ENCODE results near the gene OMA1. TPM values are rescaled to one million over a fixed set of nuclear protein-coding genes. Genes with fewer than 3 reads are reported as not detected.
"Not testable (repeated sequence)": the region's sequence is repeated elsewhere in the genome, so short reads cannot be mapped to it uniquely, and the experiment has no call there.

The OMA1 gene
- polyA plus RNA-seq, 10 donors, result 13.0 to 23.2 (median 16.6) TPM

DNA sequence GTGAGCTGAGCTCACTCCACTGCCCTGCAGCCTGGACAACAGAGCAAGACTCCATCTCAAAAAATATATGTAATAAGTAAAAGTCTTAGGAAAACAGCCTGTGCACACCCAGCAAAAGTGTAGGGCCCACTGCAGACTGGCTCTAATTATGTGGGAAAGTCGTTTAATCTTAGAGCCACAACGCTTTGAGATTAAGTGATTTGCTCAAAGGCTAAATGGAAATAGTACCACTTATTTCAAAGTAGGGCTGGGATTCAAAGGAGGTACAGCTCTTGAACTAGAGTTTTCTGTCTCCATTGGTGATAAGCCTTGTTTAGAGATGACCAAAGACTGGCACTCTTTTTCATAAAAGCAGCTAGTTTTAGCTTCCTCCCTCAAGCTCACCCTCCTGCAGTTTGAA lies 28.3 kb upstream of the OMA1 start:
- no peak for DNase-seq

DNA sequence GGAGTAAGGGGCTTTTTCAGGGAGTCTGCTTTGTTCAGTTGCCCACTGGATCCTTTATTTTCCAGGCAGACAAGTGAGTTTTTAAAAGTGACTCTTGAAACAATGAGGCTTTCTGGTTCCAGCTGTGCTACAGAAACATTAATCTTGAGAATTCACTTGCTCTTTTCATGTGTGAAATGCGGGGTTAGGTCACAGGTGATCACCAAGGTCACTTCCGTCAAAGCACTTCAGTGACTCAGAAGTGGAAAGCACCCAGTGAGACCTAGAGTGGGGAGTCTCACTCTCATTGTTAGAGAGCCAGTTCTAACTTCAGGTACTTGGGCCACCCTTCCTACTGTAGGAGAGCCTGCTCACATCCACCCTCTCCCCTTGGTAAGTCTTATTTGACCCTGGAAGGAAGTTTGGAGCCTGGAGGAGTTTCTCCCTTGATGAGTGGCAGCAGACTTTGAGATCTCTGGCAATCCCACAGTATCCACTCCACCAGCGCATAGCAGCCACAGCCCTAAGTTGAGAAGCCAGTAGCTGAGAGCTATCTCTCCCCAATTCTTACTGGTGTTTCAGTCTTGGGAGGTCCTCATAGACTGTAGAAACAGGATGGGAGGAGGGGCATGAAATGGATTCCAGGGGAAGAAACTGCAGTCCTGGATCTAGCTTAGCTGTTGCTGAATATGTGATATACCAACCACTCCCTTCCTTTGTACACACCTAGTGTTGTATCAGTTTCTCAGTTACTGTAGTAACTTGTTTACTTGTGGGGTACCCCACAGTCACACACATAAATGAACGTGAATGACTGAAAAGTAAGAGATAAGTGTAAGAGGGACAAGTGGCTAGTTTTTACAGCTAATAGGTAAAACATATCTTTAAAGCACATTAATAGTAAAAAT lies 27.4 kb upstream of the OMA1 start:
- DNase-seq, result no peak

GRCh38 chr1:58573138-58573537 lies 26.6 kb upstream of the OMA1 start:
- no peak for DNase-seq

DNA sequence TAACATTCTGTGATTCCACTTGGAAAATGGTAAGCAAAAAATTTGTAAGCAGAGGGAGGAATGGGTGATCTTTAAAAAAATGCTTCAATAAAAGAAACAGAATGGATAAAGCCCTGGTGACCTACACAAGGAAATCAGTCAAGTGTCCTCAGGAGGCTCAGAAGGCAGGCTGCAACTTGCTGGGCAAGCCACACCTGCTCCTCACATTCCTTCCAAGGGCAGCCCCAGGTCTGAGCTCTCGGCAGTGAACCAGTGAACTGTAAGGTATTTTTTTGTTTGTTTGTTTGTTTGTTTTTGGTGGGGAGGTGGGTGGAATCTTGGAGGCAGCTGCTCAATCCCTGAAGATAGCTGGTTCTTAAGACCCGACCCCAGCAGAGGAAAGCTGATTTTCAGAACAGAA lies 26.2 kb upstream of the OMA1 start:
- no peak for DNase-seq

- DNase-seq, result no peak
These were observed 25.1 kb upstream of the OMA1 start for GRCh38 chr1:58571616-58572015.

- DNase-seq, result no peak
These were observed 24.3 kb upstream of the OMA1 start for GRCh38 chr1:58570817-58571216.

DNA sequence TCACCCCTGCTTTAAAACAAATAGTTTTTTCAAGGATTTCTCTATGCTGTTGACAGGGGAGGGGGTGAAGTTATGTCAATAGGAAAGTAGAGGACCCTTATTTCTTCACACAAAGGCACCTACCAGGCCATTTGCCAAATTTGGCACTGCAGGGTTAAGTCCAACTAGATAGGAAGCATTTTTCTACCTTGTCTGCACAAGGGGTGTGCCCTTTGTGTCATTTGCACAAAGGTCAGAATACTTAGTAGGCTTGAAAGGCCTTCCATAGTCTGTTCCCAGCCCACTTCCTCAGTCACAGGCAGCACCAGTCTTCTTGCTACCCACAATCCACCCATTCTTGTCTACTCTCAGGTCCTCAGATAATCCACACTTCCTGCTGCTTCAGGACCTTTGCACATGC lies 23.6 kb upstream of the OMA1 start:
- DNase-seq, result no peak

DNA sequence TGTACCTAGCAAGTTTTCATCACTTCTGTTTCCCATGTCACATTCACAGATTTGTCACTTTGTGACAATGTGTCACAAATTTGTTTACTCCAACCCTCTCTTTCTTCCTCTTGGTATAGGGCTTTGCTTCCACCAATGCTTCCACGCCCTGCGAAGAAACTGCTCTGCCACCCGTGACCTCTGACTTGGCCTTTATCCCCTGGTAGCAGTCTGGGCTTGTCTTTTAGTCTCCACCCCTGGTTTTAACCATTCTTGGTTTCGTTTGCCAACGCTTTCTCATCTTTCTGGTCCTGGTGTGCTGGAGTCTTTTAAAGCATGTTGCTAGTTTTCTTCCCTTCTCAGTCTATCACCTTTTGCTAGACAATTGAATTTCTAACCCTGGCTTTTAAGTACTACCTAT lies 22.4 kb upstream of the OMA1 start:
- DNase-seq, result no peak

- DNase-seq, result no peak
These were observed 21.8 kb upstream of the OMA1 start for GRCh38 chr1:58568271-58568860.

GRCh38 chr1:58566339-58566738 lies 19.8 kb upstream of the OMA1 start:
- no peak for DNase-seq

DNA sequence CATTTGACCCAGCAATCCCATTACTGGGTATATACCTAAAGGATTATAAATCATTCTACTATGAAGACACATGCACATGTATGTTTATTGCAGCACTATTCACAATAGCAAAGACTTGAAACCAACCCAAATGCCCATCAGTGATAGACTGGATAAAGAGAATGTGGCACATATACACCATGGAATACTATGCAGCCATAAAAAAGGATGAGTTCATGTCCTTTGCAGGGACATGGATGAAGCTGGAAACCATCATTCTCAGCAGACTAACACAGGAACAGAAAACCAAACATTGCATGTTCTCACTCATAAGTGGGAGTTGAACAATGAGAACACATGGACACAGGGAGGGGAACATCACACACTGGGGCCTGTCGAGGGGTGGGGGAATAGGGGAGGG lies 17.2 kb upstream of the OMA1 start:
- not testable (repeated sequence) for DNase-seq

GRCh38 chr1:58561633-58562032 lies 15.1 kb upstream of the OMA1 start:
- DNase-seq, result no peak

GRCh38 chr1:58555393-58555792 lies 8.9 kb upstream of the OMA1 start:
- no peak for DNase-seq

GRCh38 chr1:58551186-58552140 lies 4.9 kb upstream of the OMA1 start:
- DNase-seq, result no peak

DNA sequence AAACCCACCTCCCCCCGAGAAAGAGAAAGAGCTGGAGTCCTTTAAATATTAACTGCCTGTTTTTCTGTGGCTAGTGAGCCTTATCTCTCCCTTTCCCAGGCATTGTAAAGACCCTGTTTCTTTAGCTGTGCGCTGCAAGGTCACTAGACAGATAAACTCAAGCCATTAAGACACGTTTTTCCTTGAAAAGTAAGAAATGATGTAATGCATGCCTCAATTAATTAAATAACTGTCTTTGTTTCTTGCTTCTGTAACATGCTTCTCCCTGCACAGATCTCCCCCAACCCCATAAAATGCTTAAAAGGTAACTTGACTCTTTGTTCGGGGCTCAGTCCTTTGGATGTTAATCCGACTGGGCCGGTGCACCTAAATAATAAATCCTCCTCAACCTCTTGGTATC lies 2.8 kb upstream of the OMA1 start:
- not testable (repeated sequence) for DNase-seq

DNA sequence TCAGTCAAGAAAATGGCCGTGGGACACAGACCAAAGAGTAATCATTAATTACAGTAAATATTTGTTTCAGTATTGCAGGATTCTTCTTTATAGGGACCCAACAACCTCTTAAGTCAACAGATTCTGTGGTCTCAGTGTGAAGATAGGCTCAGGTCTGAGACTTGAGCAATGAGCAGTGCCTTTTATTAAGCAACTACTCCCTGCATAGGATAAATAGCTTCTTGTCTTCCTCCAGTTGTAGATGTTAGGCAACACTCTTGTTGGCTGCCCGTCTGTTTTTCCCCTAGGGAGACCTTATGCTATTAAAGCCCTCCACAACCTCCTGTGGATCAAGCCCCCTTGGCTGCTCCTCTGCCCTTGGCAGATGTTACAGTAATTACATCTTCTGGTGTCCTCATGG lies 1.8 kb upstream of the OMA1 start:
- no peak for DNase-seq

- peak; percentile 67 to 92 (median 81) for DNase-seq
These were observed 671 bp downstream of the OMA1 start for GRCh38 chr1:58545591-58546519.

GRCh38 chr1:58543260-58543659 lies 3.3 kb downstream of the OMA1 start:
- DNase-seq, result no peak

DNA sequence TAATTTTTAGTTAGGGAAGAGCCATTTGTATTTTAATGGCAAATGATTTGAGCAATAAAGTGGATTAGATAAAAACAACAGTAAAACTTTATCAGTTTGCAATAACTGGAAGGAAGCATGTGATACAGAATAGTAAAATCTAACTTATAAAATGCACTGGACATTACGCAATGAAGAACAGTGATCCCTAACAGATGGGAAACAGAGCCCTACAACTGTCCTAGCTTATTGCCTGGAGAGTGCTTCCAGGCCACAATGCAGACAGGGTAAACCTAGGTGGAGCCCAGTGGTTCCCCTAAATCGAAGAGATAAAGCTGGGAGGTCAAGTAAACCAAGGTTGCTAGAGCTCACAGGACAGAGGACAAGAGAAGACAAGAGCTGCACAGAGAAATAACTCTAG lies 7.0 kb downstream of the OMA1 start:
- no peak for DNase-seq

DNA sequence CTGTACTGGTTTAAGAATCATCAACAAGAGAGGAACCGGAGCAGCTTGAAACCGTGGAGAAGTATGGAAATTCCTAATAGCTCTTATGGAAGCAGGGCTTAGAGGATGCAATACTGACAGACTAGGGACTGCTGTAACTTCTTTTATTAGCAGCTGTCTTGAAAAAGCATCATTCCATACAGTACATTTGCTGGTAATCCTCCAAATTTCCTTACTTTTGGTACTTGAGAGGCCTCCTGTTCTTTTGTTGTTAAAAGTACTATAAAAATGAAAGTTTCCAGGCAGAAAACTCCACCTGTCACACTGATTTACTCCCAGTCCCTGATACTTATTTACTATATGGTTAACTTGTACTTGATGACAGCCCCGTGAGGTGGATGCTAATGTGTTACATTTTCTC lies 7.7 kb downstream of the OMA1 start:
- no peak for DNase-seq

DNA sequence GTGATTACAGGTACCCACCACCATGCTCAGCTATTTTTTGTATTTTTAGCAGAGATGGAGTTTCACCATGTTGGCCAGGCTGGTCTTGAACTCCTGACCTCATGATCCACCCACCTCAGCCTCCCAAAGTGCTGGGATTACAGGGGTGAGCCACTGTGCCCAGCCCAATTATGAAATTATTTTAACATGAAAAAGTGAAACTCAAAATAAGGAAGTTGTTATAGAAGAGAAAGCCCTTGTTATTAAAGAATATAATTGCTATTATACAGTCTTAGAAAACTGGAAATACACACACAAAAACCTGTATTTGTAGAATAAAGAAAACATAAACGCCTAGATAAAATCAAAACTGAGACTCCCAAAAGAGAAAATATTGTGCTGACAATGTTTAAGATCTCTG lies 14.7 kb downstream of the OMA1 start:
- DNase-seq, result not testable (repeated sequence)
